ENCODE results near the gene TMEM205.

Gene TMEM205

DNA sequence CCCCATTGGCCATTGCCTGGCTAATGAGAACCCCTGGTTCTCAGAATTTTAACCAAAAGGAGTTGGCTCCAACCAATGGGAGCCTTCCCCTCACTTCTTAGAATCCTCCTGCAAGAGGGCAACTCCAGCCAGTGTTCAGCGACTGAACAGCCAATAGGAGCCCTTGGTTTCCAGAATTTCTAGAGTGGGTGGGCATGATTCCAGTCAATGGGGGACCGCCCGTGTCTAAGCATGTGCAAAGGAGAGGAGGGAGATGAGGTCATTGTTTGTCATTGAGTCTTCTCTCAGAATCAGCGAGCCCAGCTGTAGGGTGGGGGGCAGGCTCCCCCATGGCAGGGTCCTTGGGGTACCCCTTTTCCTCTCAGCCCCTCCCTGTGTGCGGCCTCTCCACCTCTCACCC lies 18.9 kb upstream of the TMEM205 start:
- H3K27me3 Mint-ChIP-seq (ENCODE audit: low read depth, poor library complexity): peaks cover 22% of the 10 kb centered on the region
- no peak overlapping the region for H3K4me3 Mint-ChIP-seq
- TF ChIP-seq, protein P1, sequence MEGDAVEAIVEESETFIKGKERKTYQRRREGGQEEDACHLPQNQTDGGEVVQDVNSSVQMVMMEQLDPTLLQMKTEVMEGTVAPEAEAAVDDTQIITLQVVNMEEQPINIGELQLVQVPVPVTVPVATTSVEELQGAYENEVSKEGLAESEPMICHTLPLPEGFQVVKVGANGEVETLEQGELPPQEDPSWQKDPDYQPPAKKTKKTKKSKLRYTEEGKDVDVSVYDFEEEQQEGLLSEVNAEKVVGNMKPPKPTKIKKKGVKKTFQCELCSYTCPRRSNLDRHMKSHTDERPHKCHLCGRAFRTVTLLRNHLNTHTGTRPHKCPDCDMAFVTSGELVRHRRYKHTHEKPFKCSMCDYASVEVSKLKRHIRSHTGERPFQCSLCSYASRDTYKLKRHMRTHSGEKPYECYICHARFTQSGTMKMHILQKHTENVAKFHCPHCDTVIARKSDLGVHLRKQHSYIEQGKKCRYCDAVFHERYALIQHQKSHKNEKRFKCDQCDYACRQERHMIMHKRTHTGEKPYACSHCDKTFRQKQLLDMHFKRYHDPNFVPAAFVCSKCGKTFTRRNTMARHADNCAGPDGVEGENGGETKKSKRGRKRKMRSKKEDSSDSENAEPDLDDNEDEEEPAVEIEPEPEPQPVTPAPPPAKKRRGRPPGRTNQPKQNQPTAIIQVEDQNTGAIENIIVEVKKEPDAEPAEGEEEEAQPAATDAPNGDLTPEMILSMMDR (IDR thresholded peaks at IDR 0.05): no peak
- no peak overlapping the region for H3K27ac Mint-ChIP-seq
- DNase-seq: no peak
- H3K9me3 Mint-ChIP-seq: no peaks in the 10 kb centered on the region
- H3K36me3 Mint-ChIP-seq (ENCODE audit: low read depth): no peaks in the 10 kb centered on the region
- H3K4me1 Mint-ChIP-seq: peaks cover 16% of the 10 kb centered on the region

DNA sequence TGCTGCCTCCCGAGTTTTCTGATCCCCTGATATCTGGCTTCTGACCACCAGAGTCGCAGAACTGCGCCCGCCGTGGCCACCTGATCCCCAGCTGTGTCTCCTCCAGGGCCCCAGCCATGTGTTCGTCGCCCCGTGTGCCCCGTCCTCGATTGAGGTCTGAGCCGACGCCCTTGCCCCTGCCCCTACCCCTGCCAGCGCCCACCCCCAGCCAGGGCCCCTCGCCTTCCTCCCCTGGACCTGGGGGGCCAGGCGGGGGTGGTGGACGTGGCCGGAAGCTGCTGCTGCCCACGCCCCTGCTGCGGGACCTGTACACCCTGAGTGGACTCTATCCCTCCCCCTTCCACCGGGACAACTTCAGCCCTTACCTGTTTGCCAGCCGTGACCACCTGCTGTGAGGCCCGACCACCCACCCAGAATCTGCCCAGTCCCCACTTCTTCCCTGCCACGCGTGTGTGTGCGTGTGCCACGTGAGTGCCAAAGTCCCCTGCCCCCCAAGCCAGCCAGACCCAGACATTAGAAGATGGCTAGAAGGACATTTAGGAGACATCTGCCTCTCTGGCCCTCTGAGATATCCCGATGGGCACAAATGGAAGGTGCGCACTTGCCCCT lies 18.3 kb upstream of the TMEM205 start:
- Mint-ChIP-seq H3K27ac (no peak overlapping the region), H3K4me1 (peaks cover 16% of the 10 kb centered on the region), H3K27me3 (ENCODE audit: low read depth, poor library complexity) (peaks cover 25% of the 10 kb centered on the region), H3K36me3 (ENCODE audit: low read depth) (no peaks in the 10 kb centered on the region), H3K4me3 (no peak overlapping the region), H3K9me3 (no peaks in the 10 kb centered on the region)
- TF ChIP-seq, protein P1 (IDR thresholded peaks at IDR 0.05): no peak
- no peak for DNase-seq

DNA sequence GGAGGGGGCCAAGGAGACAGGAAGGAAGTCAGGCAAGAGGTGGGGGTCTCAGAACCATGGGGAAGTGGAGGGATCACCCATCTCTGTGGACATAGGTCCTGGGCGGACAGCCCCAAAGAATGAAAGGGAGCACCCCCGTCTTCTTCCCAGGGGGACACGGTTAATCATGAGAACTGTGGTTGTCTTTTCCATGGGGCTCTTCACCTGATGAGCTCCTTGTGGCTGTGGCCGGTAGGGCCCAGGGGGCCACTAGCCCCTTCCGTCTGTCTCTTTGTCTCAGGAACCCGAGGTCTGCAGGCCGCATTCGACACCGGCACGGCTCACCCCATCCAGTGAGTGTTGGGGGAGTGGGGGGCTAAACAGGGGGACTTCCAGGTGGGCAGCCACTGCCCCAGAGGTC lies 17.8 kb upstream of the TMEM205 start:
- no peak for DNase-seq
- no peaks in the 10 kb centered on the region for H3K9me3 Mint-ChIP-seq
- peaks cover 16% of the 10 kb centered on the region for H3K4me1 Mint-ChIP-seq
- no peak overlapping the region for H3K4me3 Mint-ChIP-seq
- H3K36me3 Mint-ChIP-seq (ENCODE audit: low read depth): no peaks in the 10 kb centered on the region
- H3K27ac Mint-ChIP-seq: no peak overlapping the region
- TF ChIP-seq, protein P1 (IDR thresholded peaks at IDR 0.05): no peak
- H3K27me3 Mint-ChIP-seq (ENCODE audit: low read depth, poor library complexity): peaks cover 30% of the 10 kb centered on the region

DNA sequence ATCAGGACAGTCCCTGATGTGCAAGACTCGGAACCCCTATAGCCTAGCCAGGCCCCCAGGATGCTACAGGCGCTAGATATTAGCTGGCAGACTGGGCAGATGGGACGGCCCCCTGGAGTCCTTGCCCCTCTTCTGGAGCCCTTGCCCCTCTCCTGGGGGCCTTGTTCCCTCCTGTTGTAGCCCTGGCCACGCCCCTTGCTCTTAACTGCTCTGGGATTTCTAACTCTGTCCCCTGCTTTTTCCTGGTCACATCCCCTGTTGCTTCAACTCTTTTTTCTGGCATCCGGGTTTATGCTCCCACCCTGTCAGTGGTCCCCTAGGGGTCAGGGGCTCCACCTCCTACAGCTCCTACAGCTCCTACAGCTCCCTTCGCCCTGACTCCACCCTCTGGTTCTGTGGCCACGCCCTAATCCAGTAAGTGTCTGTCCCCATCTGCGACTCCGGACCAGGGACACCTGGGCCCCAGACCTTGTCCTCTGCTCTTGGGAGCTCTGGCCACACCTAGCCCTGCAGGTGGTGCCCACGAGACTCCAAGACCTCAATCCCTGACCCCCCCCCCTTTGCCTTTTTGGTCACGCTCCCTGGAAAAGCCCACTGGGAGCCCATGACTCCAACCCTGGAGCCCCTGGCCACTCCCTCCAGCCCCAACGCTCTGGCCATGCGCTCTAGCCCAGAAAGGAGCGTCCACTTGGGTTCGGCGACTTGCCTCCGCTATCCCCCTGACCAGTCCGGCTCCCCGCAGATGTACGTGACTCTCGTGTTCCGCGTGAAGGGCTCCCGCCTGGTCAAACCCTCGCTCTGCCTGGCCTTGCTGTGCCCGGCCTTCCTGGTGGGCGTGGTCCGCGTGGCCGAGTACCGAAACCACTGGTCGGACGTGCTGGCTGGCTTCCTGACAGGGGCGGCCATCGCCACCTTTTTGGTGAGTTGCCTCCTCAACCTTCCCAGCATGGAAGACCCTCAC lies 16.0 kb upstream of the TMEM205 start:
- no peak overlapping the region for H3K27ac Mint-ChIP-seq
- DNase-seq: no peak
- TF ChIP-seq, protein P1 (IDR thresholded peaks at IDR 0.05): no peak
- peaks cover 16% of the 10 kb centered on the region for H3K4me1 Mint-ChIP-seq
- H3K27me3 Mint-ChIP-seq (ENCODE audit: low read depth, poor library complexity): peaks cover 48% of the 10 kb centered on the region
- no peaks in the 10 kb centered on the region for H3K9me3 Mint-ChIP-seq
- H3K4me3 Mint-ChIP-seq: peak overlapping the region; percentile 66
- no peaks in the 10 kb centered on the region for H3K36me3 Mint-ChIP-seq (ENCODE audit: low read depth)

DNA sequence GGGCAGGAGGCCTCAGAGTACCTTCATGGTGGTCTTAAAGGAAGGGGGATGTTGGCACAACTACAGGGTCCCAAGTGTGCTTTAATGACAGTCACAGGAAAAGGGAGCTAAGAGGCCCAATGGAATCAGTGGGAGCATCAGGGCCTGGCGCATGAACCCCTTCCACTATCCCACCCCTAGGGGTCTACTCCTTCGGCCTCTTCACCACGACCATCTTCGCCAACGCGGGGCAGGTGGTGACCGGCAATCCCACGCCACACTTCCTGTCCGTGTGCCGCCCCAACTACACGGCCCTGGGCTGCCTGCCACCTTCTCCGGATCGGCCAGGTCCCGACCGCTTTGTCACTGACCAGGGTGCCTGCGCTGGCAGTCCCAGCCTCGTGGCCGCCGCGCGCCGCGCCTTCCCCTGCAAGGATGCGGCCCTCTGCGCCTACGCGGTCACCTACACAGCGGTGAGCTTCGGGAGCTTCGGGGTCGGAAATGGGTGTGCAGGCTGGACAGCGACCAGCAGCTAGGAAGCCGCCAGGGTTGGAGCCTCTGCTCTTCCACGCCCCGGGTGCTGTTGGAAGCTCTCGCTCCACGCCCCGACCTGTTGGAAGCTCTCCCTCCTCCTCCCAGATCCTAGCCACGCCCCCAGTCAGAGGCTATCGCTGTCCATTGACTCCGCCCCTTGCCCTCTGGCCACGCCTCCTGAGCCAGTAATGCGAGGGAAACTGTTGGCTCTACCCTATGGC lies 15.1 kb upstream of the TMEM205 start:
- Mint-ChIP-seq H3K36me3 (ENCODE audit: low read depth) (no peaks in the 10 kb centered on the region), H3K4me3 (peak overlapping the region; percentile 66), H3K9me3 (no peaks in the 10 kb centered on the region), H3K27ac (no peak overlapping the region), H3K4me1 (peaks cover 19% of the 10 kb centered on the region), H3K27me3 (ENCODE audit: low read depth, poor library complexity) (peaks cover 51% of the 10 kb centered on the region)
- TF ChIP-seq, protein P1 (IDR thresholded peaks at IDR 0.05): no peak
- DNase-seq: peak; percentile 99

All from nephron progenitor cell (in vitro differentiated cells).